GM12874 (cell line): ENCODE results near the gene TBC1D5.

Experiments used
- TF ChIP-seq, protein P1 (sequence below): IDR thresholded peaks from 2 replicates; pipeline ENCODE4 v1.5.1; 2011; ENCODE audit warnings: low read depth, mild to moderate bottlenecking, control low read depth, low read length, moderate library complexity; ENCODE audit not compliant: insufficient read depth

The TBC1D5 gene

DNA sequence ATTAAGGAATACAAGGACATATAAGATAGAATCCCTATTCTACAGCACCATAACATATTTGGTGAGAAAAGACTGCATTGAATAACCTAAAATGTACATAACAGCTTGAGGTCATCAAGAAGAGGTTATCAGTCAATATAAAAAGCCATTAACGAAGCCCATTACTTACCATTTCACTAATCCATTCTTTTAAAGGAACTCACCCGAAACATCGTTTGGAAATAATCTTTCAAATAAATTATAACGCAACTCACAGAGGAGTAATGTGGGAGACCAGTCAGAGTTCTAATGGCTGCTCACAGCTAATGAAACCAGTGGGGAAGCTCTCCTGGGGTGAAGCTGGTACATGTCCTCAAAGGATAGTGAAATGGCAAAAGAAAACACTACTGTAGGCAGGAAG is 188.4 kb downstream of the TBC1D5 start:
- TF ChIP-seq, protein P1, sequence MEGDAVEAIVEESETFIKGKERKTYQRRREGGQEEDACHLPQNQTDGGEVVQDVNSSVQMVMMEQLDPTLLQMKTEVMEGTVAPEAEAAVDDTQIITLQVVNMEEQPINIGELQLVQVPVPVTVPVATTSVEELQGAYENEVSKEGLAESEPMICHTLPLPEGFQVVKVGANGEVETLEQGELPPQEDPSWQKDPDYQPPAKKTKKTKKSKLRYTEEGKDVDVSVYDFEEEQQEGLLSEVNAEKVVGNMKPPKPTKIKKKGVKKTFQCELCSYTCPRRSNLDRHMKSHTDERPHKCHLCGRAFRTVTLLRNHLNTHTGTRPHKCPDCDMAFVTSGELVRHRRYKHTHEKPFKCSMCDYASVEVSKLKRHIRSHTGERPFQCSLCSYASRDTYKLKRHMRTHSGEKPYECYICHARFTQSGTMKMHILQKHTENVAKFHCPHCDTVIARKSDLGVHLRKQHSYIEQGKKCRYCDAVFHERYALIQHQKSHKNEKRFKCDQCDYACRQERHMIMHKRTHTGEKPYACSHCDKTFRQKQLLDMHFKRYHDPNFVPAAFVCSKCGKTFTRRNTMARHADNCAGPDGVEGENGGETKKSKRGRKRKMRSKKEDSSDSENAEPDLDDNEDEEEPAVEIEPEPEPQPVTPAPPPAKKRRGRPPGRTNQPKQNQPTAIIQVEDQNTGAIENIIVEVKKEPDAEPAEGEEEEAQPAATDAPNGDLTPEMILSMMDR, result no peak

DNA sequence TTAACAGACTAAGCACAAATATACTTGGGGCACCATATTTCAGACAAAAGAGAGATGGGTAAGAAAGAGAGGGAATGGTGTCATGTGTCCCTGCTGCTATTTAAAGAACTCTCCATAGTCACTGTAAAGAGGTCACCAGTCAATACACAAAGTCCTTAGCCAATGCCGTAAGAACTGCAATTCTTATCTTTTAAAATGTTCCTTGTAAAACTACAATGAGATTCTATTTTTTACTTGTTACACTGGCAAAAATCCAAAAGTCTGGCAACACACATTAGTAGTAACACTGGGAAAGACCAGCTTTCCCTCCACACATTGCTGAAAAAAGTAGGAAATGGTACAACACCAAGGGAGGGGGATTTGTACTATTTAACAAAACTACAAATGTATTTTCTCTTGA is 189.4 kb downstream of the TBC1D5 start:
- TF ChIP-seq, protein P1, result no peak

DNA sequence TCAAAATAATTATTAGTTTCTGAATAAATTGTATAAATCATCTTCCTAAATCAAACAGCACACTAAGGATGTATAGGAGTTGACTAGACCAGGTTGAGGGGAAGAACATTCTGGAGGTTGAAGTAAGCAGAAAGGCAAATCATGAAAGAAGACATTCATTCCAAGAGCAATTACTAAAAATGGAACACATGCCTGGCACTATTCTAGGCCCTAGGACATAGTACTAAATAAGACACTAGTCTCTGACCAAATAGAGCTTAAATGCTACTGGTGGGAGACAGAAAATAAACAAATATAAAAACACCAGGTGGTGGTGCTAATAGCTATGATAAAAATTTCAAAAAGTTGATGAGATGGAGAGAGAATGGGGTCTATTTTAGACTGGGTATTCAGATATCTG is 190.1 kb downstream of the TBC1D5 start:
- TF ChIP-seq, protein P1, result no peak

DNA sequence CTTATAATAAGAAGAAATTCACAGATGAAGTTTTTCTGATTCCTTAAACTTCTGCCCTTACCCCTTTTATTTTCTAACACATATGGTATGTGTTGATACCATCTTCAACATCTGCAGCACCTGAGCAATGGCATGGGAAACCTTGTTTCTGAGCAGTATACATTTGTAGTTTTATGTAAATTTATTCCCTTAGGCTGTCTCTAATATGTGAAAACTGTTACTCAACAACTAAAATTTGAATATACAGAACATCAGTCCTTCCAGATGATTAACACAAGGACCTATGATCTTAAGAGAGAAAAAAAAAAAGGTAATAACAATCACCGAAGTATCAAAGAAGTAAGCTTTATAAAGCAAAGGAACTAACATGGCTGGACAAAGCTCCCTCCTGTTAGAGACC is 190.5 kb downstream of the TBC1D5 start:
- TF ChIP-seq, protein P1, result no peak

DNA sequence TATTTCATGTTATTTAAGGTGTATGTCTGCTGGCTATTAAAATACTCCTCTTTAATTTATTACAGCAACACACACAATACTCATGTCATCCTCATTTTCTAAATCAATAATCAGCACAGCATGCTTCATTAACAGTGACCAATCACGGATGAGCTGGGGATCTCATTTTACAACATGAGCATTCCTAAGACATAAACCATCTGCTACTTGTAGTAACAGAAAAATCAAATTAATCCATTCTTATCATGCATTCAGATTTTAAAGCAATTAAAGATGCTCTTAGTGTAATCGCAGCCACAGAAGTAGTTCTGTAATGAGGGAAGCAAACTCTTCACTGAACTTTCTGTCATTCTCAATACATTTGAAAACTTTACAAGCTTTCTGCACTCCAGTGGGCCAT is 191.1 kb downstream of the TBC1D5 start:
- TF ChIP-seq, protein P1, result no peak

DNA sequence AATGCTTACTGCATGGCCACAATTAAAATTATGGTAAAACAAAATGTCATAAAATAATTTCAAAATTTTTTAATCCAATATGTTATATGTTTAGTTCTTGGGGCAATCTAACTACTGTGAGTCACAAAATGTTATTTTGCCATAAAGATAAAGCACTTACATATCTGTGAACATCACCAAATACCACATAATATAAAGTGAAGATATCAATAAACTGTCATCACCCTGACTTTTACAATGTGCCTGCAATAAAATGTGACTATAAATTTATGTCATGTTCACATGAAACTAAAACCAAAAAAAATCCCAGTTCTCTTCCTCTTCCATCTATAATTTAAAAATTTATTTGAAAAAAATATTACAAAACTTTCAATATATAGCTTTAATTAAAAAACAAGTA is 191.8 kb downstream of the TBC1D5 start:
- TF ChIP-seq, protein P1, result no peak

DNA sequence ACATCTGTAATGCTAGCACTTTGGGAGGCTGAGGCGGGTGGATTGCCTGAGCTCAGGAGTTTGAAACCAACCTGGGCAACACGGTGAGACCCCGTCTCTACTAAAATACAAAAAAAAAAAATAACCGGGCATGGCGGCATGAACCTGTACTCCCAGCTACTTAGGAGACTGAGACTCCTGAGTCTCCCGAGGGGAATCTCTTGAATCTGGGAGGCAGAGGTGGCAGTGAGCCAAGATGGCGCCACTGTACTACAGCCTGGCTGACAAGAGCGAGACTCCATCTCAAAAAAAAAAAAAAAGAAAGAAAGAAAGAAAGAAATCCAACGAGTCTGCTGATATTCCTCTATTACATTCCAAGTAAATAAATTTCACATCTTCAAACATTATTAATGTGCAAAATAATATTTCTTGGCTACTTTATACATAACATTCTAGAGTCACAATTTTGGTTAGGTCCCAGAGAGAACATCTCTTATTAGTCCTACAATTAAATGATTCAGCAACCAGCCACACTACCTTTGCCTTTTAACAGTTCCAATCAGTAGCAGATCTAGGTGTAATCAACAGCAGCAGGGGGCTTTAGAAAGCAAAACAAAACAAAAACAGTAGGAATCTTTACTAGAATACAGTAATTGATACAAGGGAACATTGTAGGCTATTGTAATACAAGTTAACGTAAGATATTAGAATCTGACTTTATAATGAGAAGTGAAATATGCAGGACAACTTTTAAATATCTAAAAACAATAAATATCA is 195.8 kb downstream of the TBC1D5 start:
- TF ChIP-seq, protein P1, result no peak

DNA sequence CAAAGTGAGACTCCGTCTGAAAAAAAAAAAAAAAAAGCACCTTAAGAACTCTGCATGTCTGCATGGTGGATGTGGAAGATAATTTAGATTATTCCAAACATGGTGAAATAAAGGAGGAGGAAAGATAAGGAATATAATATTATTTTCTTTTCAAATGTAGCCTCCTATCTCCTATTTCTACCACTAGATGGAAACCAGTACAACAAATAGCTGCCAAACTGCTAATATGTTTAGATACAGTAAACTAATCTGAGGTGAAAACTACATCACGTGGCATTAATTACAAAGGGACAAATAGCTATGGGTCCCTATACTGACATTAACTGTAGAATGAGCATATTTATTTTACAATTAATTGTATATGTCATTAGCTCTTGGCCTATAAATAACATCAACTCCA is 197.8 kb downstream of the TBC1D5 start:
- TF ChIP-seq, protein P1, result no peak
